HG02943 (cell line): ENCODE data around the gene NCSTN.

Source experiments
- ATAC-seq: cut with Tn5 transposase; IDR thresholded peaks from one replicate; pipeline ENCODE4 v1.9.1; 2021; ENCODE audit warnings: mild to moderate bottlenecking, low read depth, moderate library complexity; ENCODE audit not compliant: unreplicated experiment

The NCSTN gene

DNA sequence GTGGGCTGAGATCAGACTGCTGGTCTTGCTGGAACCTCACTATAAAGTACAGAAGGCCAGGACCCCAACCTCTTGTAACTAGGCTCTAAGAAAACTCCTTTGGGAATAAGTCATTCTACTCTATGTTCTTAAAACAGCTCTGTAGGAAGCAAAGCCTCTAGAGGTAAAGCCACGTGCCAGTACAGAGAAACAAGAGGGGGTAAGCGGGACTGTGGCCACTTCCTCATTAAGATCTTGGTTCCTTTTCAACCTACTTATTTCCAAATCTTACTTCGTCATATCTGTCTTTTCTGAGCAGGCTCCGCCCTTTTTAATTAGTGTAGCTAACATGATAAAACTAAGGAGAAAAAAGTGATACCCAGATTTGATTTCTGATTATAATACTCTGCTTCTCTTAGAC is 3.8 kb downstream of the NCSTN start:
- no peak for ATAC-seq

- ATAC-seq, result no peak
Observed at GRCh38 chr1:160351629-160352028, 8.4 kb downstream of the NCSTN start.

GRCh38 chr1:160352555-160352954 is 9.4 kb downstream of the NCSTN start:
- ATAC-seq, result no peak

- no peak for ATAC-seq
Observed at GRCh38 chr1:160353223-160353622, 10.0 kb downstream of the NCSTN start.

GRCh38 chr1:160354388-160354985 is 11.3 kb downstream of the NCSTN start:
- ATAC-seq, result no peak

DNA sequence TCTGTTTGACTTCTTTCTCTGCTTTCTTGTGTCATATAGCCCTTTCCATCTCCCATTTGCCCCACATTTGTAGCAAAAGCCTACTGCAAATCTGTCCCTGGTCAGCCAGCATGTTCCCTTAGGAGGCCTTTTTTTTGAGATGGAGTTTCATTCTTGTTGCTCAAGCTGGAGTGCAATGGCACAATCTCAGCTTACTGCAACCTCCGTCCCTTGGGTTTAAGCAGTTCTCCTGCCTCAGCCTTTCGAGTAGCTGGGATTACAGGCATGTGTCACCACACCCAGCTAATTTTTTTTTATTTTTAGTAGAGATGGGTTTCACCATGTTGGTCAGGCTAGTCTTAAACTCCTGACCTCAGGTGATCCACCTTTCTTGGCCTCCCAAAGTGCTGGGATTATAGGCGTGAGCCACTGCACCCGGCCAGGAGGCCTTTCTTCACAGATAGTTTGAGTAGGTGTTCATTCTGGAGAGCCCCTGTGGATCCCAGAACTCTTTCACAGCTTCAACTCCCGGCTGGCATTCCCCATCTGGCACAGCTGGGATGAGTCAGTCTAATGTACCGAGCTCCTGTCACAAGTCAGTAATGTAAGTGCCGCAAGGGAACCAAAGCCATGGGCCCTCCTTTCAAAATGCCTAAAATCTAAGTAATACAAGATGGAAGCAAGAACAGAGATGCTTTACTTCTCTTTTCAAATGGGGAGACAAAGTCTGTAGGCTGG is 14.3 kb downstream of the NCSTN start:
- no peak for ATAC-seq

DNA sequence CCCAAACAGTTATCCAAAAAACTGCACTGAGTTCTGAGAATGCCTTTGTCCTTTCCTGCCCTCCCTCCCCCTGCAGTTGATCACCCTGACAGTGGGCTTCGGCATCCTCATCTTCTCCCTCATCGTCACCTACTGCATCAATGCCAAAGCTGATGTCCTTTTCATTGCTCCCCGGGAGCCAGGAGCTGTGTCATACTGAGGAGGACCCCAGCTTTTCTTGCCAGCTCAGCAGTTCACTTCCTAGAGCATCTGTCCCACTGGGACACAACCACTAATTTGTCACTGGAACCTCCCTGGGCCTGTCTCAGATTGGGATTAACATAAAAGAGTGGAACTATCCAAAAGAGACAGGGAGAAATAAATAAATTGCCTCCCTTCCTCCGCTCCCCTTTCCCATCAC is 14.9 kb downstream of the NCSTN start:
- no peak for ATAC-seq

- no peak for ATAC-seq
Observed at GRCh38 chr1:160359559-160360226, 16.5 kb downstream of the NCSTN start.

- ATAC-seq, result no peak
Observed at GRCh38 chr1:160360227-160360695, 17.1 kb downstream of the NCSTN start.

- ATAC-seq, result no peak
Observed at GRCh38 chr1:160361199-160361598, 18.0 kb downstream of the NCSTN start.

- ATAC-seq, result no peak
Observed at GRCh38 chr1:160361814-160362167, 18.6 kb downstream of the NCSTN start.

GRCh38 chr1:160362168-160362957 is 19.2 kb downstream of the NCSTN start:
- no peak for ATAC-seq

- no peak for ATAC-seq
Observed at GRCh38 chr1:160363010-160363409, 19.8 kb downstream of the NCSTN start.

- no peak for ATAC-seq
Observed at GRCh38 chr1:160363951-160364735, 21.0 kb downstream of the NCSTN start.

- ATAC-seq, result no peak
Observed at GRCh38 chr1:160365325-160365724, 22.1 kb downstream of the NCSTN start.

GRCh38 chr1:160366731-160367515 is 23.7 kb downstream of the NCSTN start, which contains the start of gene NHLH1:
Gene NHLH1, plus strand, starts transcription at chr1:160367071. Its CDS starts 3,661 bp downstream, at chr1:160370732.
- ATAC-seq, result no peak

GRCh38 chr1:160367516-160367900 is 24.3 kb downstream of the NCSTN start:
- no peak for ATAC-seq

DNA sequence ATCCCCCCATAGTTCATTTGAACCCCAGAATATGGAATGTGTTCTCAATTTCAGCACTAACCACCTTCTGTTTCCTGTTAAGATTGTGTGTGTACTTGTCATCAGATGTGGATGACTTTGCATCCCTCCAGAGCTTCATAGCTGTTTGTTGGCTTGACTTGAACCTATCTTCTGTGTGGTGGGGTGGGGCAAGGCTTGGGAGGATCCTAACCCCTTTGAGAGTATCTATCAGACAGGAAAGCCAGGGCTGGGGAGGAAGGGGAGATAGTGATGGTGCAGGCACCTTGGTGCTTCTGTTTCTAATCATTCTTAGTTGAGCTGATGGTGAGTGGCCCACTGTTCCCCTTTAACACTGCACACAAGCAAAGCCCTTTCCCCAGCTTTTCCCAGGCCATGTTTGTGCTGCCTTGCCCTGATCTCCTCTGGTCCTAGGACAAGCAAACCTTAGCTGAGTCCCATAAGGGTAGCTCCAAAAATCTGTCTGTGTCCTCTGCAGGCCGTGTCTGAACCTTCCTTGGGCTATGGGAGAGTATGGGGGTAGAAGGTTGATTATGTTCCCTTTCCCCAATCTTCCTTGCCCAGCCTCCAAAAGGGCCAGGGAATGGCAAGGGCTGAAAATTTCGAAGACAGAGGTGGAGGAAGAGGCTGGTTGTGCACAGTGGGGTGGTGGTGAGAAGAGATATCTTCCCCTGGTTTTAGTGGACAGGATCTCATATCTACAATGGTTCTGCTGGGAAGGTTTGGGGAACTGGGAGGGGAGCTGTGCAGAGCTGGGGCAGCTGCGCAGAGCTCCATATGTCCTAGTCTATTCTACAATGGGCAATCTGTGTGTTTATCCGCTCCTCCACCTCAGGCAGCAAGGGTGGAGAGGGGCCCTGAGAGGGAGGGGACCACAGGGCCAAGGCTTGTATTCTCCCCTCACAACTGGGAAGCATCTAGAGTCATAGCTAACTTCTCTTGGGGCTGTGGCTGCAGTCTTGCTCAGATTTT is 25.0 kb downstream of the NCSTN start:
- no peak for ATAC-seq
